K562 (cell line): Measurements from ENCODE around the gene SMARCD2. TPM values are rescaled to one million over a fixed set of nuclear protein-coding genes. Genes with fewer than 3 reads are reported as not detected.

Experiments
- ATAC-seq: fragments of 200-7000 bp; cut with Tn5 transposase; 3 replicates; pipeline ENCODE4 v1.9.1; 2020; ENCODE audit warnings: moderate library complexity
- BruUV-seq: library from RNA; stranded (reverse); fragments of 400-500 nt; replicated peaks from 2 replicates; lab custom pipeline; 2021; lab: Mats Ljungman, UMichigan
- CTCF ChIA-PET: fragments of 300-600 bp; formaldehyde crosslinking; extraction: SDS; loops from one replicate; lab custom pipeline; 2021; ENCODE audit warnings: low intra/inter-chr PET ratio; lab: Yijun Ruan, JAX
- POLR2A ChIA-PET: fragments of 300-600, 350-650 bp; sonication (Branson Sonifier 250); formaldehyde crosslinking; extraction: SDS; loops from one replicate; lab custom pipeline; 2021; ENCODE audit warnings: antibody characterized with exemption, inconsistent platforms; lab: Yijun Ruan, JAX
- DNase-seq, 4 experiments: peaks; one replicate each; pipeline versions ENCODE4 v3.0.0 to v3.0.0-alpha.2; 2011 to 2018; ENCODE audit warnings: low spot score in 3 of 4, mixed read lengths in 3 of 4; ENCODE audit errors: extremely low read depth in 1 of 4
- FAIRE-seq: peaks from 2 replicates; lab custom pipeline; 2011; peaks lifted over from hg19 to GRCh38; lab: Jason Lieb, UNC
- H2AFZ ChIP-seq: 2 replicates; pipeline ENCODE4 v1.6.0; 2011; ENCODE audit warnings: low read depth, low read length, control low read depth, inconsistent platforms
- H3K27ac ChIP-seq: fragments of 200-600 bp; 3 replicates; pipeline ENCODE4 v1.8.0; 2011; ENCODE audit warnings: low read depth, mild to moderate bottlenecking, control low read depth, inconsistent platforms, low read length, moderate library complexity, mixed read lengths; ENCODE audit errors: extremely low read depth
- H3K27me3 ChIP-seq, 2 experiments: fragments of 300-600 bp in 1 of 2; 2 replicates in 1 of 2; 3 replicates in 1 of 2; pipeline versions ENCODE4 v1.6.0 to v1.8.0; 2011; ENCODE audit warnings: inconsistent platforms in 2 of 2, low read length in 2 of 2, mild to moderate bottlenecking in 1 of 2, mixed read lengths in 1 of 2, moderate library complexity in 1 of 2; ENCODE audit not compliant: control insufficient read depth in 2 of 2, insufficient read depth in 2 of 2
- H3K36me3 ChIP-seq: fragments of 300-600 bp; 3 replicates; pipeline ENCODE4 v1.8.0; 2011; ENCODE audit warnings: mild to moderate bottlenecking, low read length, inconsistent platforms; ENCODE audit not compliant: control insufficient read depth, insufficient read depth
- H3K4me1 ChIP-seq, 2 experiments: fragments of 200-600 bp in 1 of 2; replicated peaks in 1 of 2; 2 replicates in 1 of 2; 3 replicates in 1 of 2; pipeline versions ENCODE4 v1.5.1 to v1.8.0; 2011; ENCODE audit warnings: inconsistent platforms in 2 of 2, low read length in 2 of 2, mild to moderate bottlenecking in 1 of 2, mixed read lengths in 1 of 2, moderate library complexity in 1 of 2; ENCODE audit not compliant: control insufficient read depth in 2 of 2, insufficient read depth in 2 of 2
- H3K4me2 ChIP-seq: 2 replicates; pipeline ENCODE4 v1.6.1; 2011; ENCODE audit warnings: low read length, control low read depth, inconsistent platforms, mixed read lengths; ENCODE audit not compliant: insufficient read depth
- H3K4me3 ChIP-seq: fragments of 200-600 bp; sonication (generic), shearing (Covaris generic); 2 replicates; pipeline ENCODE4 v1.5.1; 2016; ENCODE audit warnings: control low read depth, inconsistent platforms
- H3K79me2 ChIP-seq: fragments of 200-600 bp; 3 replicates; pipeline ENCODE4 v1.8.0; 2011; ENCODE audit warnings: low read length, inconsistent platforms; ENCODE audit not compliant: control insufficient read depth, insufficient read depth
- H3K9ac ChIP-seq, 2 experiments: 2 replicates each; pipeline versions ENCODE4 v1.6.0 to v1.6.1; 2011; ENCODE audit warnings: low read depth in 2 of 2, low read length in 2 of 2, control low read depth in 1 of 2, inconsistent platforms in 1 of 2, mild to moderate bottlenecking in 1 of 2, mixed read lengths in 1 of 2; ENCODE audit not compliant: insufficient read depth in 1 of 2
- H3K9me1 ChIP-seq: one replicate; pipeline ENCODE4 v1.6.0; 2011; ENCODE audit warnings: inconsistent platforms, mild to moderate bottlenecking, low read length, moderate library complexity; ENCODE audit not compliant: control insufficient read depth, insufficient read depth
- H3K9me3 ChIP-seq: replicated peaks from 2 replicates; pipeline ENCODE4 v1.5.1; 2011; ENCODE audit warnings: low read depth, low read length, inconsistent platforms; ENCODE audit not compliant: control insufficient read depth, insufficient read depth
- H4K20me1 ChIP-seq: replicated peaks from 2 replicates; pipeline ENCODE4 v1.6.1; 2011; ENCODE audit warnings: low read length, inconsistent platforms, mixed read lengths; ENCODE audit not compliant: control insufficient read depth, insufficient read depth
- CBFA2T2 ChIP-seq: fragments of 450-650 bp; conservative IDR thresholded peaks from 2 replicates; pipeline ENCODE4 v1.6.1; 2017; ENCODE audit warnings: mild to moderate bottlenecking
- CREB3L1 ChIP-seq: fragments of 450-650 bp; IDR thresholded peaks from 2 replicates; pipeline ENCODE4 v1.6.1; 2014; ENCODE audit warnings: low read depth, mild to moderate bottlenecking, moderate library complexity, borderline replicate concordance
- E2F3 ChIP-seq: fragments of 250-450 bp; sonication (Bioruptor Pico); IDR thresholded peaks from 2 replicates; pipeline ENCODE4 v1.4.0; 2020; ENCODE audit warnings: mild to moderate bottlenecking
- GTF2B ChIP-seq: IDR thresholded peaks from 2 replicates; pipeline ENCODE4 v1.6.1; 2011; ENCODE audit not compliant: insufficient read length; ENCODE audit errors: extremely low read depth
- HMGN3 ChIP-seq: IDR thresholded peaks from 2 replicates; pipeline ENCODE4 v1.6.1; 2011; ENCODE audit warnings: borderline replicate concordance, low read depth, mild to moderate bottlenecking, mixed read lengths, low read length; ENCODE audit not compliant: insufficient read length; ENCODE audit errors: extremely low read depth
- HSF4 ChIP-seq: fragments of 250-450 bp; sonication (Bioruptor Pico); IDR thresholded peaks from 2 replicates; pipeline ENCODE4 v2.1.2; 2022; ENCODE audit warnings: mild to moderate bottlenecking, moderate library complexity, borderline replicate concordance
- NR2C2 ChIP-seq, 2 experiments: fragments of 200-800 bp in 1 of 2; sonication (Bioruptor generic) in 1 of 2; sonication (generic) in 1 of 2; formaldehyde crosslinking in 1 of 2; IDR thresholded peaks; 2 replicates each; pipeline versions ENCODE4 v1.6.1 to v1.8.0; 2016 to 2022; ENCODE audit warnings: mild to moderate bottlenecking in 1 of 2, missing compliant biosample characterization in 1 of 2, missing genetic modification characterization in 1 of 2, missing genetic modification reagents in 1 of 2
- PHB ChIP-seq: fragments of 250-450 bp; sonication (Bioruptor Pico); IDR thresholded peaks from 2 replicates; pipeline ENCODE4 v1.5.0; 2021
- SAP30 ChIP-seq: fragments of 200-600 bp; sonication (generic); IDR thresholded peaks from 2 replicates; pipeline ENCODE4 v1.6.1; 2012; ENCODE audit warnings: borderline replicate concordance, low read depth, mild to moderate bottlenecking, moderate library complexity, low read length, control low read depth, inconsistent platforms; ENCODE audit not compliant: insufficient read depth, poor library complexity, severe bottlenecking
- TBP ChIP-seq: optimal IDR thresholded peaks from 2 replicates; pipeline ENCODE3; 2011; ENCODE audit warnings: low read depth, low read length, improper control_type of control experiment
- THRAP3 ChIP-seq: fragments of 450-650 bp; IDR thresholded peaks from 2 replicates; pipeline ENCODE4 v1.6.1; 2016; ENCODE audit warnings: mild to moderate bottlenecking, inconsistent platforms, borderline replicate concordance
- ZBTB8A ChIP-seq: fragments of 450-650 bp; IDR thresholded peaks from 2 replicates; pipeline ENCODE4 v1.6.1; 2018; ENCODE audit warnings: mild to moderate bottlenecking, moderate library complexity; ENCODE audit not compliant: partially characterized antibody
- ZC3H11A ChIP-seq: IDR thresholded peaks from 2 replicates; pipeline ENCODE4 v1.6.1; 2012; ENCODE audit warnings: low read depth, low read length, improper control_type of control experiment
- ZNF232 ChIP-seq: sonication (generic); formaldehyde crosslinking; IDR thresholded peaks from 2 replicates; pipeline ENCODE4 v1.8.0; 2022; ENCODE audit warnings: mild to moderate bottlenecking, missing genetic modification reagents
- ZNF253 ChIP-seq: fragments of 250-450 bp; sonication (Bioruptor Pico); conservative IDR thresholded peaks from 2 replicates; pipeline ENCODE4 v1.6.1; 2021; ENCODE audit warnings: mild to moderate bottlenecking
- WGBS: fragments of 100-300 bp; shearing (Covaris generic); methylation state at CpG from one replicate; pipeline ENCODE4 v1.1.6; 2016; ENCODE audit warnings: low coverage, mixed read lengths; ENCODE audit not compliant: insufficient coverage; ENCODE audit errors: missing lambda C conversion rate; 5-methylcytosine and 5-hydroxymethylcytosine counted together
- in situ Hi-C: fragments of 300-500 bp; cut with MboI; formaldehyde crosslinking; loops from 4 replicates; pipeline ENCODE4 v1.15.0; 2018; ENCODE audit warnings: inconsistent platforms, mixed read lengths
- intact Hi-C: fragments of 100-400 bp; cut with micrococcal nuclease; formaldehyde crosslinking; loops from 2 replicates; pipeline ENCODE4 v1.14.2; 2022
- polyA plus RNA-seq, 8 experiments: library from polyadenylated mRNA; depleted of rRNA in 4 of 8; stranded (reverse) in 5 of 8; unstranded in 3 of 8; fragments of >200 nt; fragmentation: Nextera tagmentation in 2 of 8; fragmentation: Illumina TruSeq in 1 of 8; extraction: Ambion mirVana in 2 of 8; extraction: Trizol in 1 of 8; gene quantifications; 2 replicates each; pipeline versions ENCODE4 v1.2.1 to v1.2.3, GENCODE V29; 2011 to 2014; ENCODE audit warnings: inconsistent platforms in 1 of 8, missing spikeins in 1 of 8
- total RNA-seq, 7 experiments: library from RNA; depleted of rRNA in 6 of 7; stranded (reverse); fragments of >200 nt in 6 of 7; fragmentation: Illumina TruSeq in 2 of 7; extraction: Trizol in 2 of 7; gene quantifications; 2 replicates each; pipeline versions ENCODE4 v1.2.1 to v1.2.3, GENCODE V29; 2011 to 2021; ENCODE audit warnings: low replicate concordance in 1 of 7

Gene SMARCD2
- total and polyA plus RNA-seq, 9 of the 15 experiments (the other 6 are each of a cell fraction or from before 2014, with no cell fraction given), result 1.7 to 114 (median 90.3) TPM

GRCh38 chr17:63848834-63849689 lies 6.6 kb upstream of the SMARCD2 start:
- under 1% methylated on average over 50 of the region's 82 CpGs for whole genome bisulfite sequencing
- Histone ChIP-seq H3K4me1 (peaks cover 22 to 26% of the 10 kb centered on the region in 2 experiments; a peak in 4 of 5 replicates), H3K79me2 (peaks cover 30% of the 10 kb centered on the region), H3K27ac (peak overlapping the region; percentile 99), H3K9ac (peak overlapping the region; percentile 91 to 95), H3K4me3 (peak overlapping the region; percentile 40), H3K9me3 (peaks cover 2% of the 10 kb centered on the region; the same call in 1 of the 2 replicates), H4K20me1 (no peaks in the 10 kb centered on the region), H3K4me2 (peak overlapping the region; percentile 86), H3K36me3 (peaks cover 5% of the 10 kb centered on the region; the same call in 1 of the 3 replicates), H2AFZ (peak overlapping the region; percentile 100), H3K27me3 (no peaks in the 10 kb centered on the region), H3K9me1 (no peaks in the 10 kb centered on the region)
- in situ Hi-C loops (loop anchor here (25.0 kb wide), 1 partner anchor 412 kb away; the partner anchor contains the start of gene CYB561), intact Hi-C loops (loop anchor here (10.0 kb wide), 2 partner anchors 224 to 414 kb away; partner anchors contain the start of gene MAP3K3)
- BruUV-seq, result TSS peak; percentile 69
- CTCF ChIA-PET, result interaction anchor here (0.6 kb wide), 1 partner anchor 1371 kb away, joined by 3 read pairs; no protein-coding TSS in a partner anchor
- POLR2A ChIA-PET, result interaction anchor here (0.6 to 1.7 kb wide), 9 partner anchors 9 to 76 kb away, joined by 3 to 10 read pairs (median 6); partner anchors contain the start of genes CCDC47 and PSMC5
- ATAC-seq, result peak; percentile 93
- peak; percentile 92 to 99 (median 96) for DNase-seq
- peak; percentile 89 for FAIRE-seq
- TF ChIP-seq TBP (peak; percentile 56), ZNF253 (CRISPR knock-in tag) (no peak), ZBTB8A (no peak), HSF4 (CRISPR knock-in tag) (peak; percentile 66; the same call in 1 of the 2 replicates), CREB3L1 (peak; percentile 92; the same call in 1 of the 2 replicates), PHB (CRISPR knock-in tag) (peak; percentile 91), GTF2B (no peak), THRAP3 (no peak), CBFA2T2 (peak; percentile 51; the same call in 1 of the 2 replicates), SAP30 (no peak), E2F3 (peak; percentile 97), HMGN3 (peak; percentile 9), ZNF232 (CRISPR knock-in tag) (peak; percentile 98), NR2C2 (CRISPR knock-in tag; IDR thresholded peaks at IDR 0.05) (peak; percentile 64; the same call in 1 of the 2 replicates), NR2C2 (tag; IDR thresholded peaks at IDR 0.05) (peak; percentile 79), ZC3H11A (no peak)
